Activated T-helper 2 cell treated with anti-CD3 and anti-CD28 coated beads, Interferon-gamma antibody, Interleukin-2, Interleukin-4, amounts not matched to agents 10 μg/mL and 5 μg/mL and 100 μg/mL, durations not matched to agents 14 hours and 24 hours and 36 hours (primary cell): ENCODE results near the gene SEC61A2. TPM values are rescaled to one million over a fixed set of nuclear protein-coding genes. Genes with fewer than 3 reads are reported as not detected.

ENCODE experiments used
- DNase-seq: peaks from one replicate; pipeline ENCODE4 v3.0.0; 2021; ENCODE audit warnings: low spot score
- H3K27ac Mint-ChIP-seq: one replicate; pipeline ENCODE4 v1.8.0; 2021; ENCODE audit warnings: mixed read lengths
- H3K27me3 Mint-ChIP-seq: one replicate; pipeline ENCODE4 v1.8.0; 2021; ENCODE audit warnings: low read depth, mixed read lengths
- H3K36me3 Mint-ChIP-seq: one replicate; pipeline ENCODE4 v1.8.0; 2021; ENCODE audit warnings: low read depth, mixed read lengths
- H3K4me1 Mint-ChIP-seq: one replicate; pipeline ENCODE4 v1.8.0; 2021; ENCODE audit warnings: low read depth, mixed read lengths
- H3K4me3 Mint-ChIP-seq: one replicate; pipeline ENCODE4 v1.8.0; 2021; ENCODE audit warnings: low read depth, mild to moderate bottlenecking, moderate library complexity, mixed read lengths
- H3K9me3 Mint-ChIP-seq: one replicate; pipeline ENCODE4 v1.8.0; 2021; ENCODE audit warnings: mixed read lengths
- intact Hi-C: fragments of 100-400 bp; cut with micrococcal nuclease; formaldehyde crosslinking; loops from one replicate; pipeline ENCODE4 v1.15.1; 2023
- total RNA-seq: library from RNA; stranded (reverse); gene quantifications from 2 replicates; pipeline ENCODE4 v1.2.3, GENCODE V29; 2022

The SEC61A2 gene
- total RNA-seq, 1 donor from 2014 or later, result 17.5 TPM

GRCh38 chr10:12212454-12212853, 83.0 kb downstream of the SEC61A2 start:
- H3K4me1 Mint-ChIP-seq, result peaks cover 14% of the 10 kb centered on the region
- no peak overlapping the region for H3K4me3 Mint-ChIP-seq
- no peak overlapping the region for H3K27ac Mint-ChIP-seq
- intact Hi-C loops, result no loop called here
- no peak for DNase-seq
- H3K36me3 Mint-ChIP-seq, result peaks cover 73% of the 10 kb centered on the region
- no peaks in the 10 kb centered on the region for H3K27me3 Mint-ChIP-seq
- no peaks in the 10 kb centered on the region for H3K9me3 Mint-ChIP-seq

GRCh38 chr10:12213621-12214020, 84.1 kb downstream of the SEC61A2 start:
- intact Hi-C loops, result no loop called here
- Mint-ChIP-seq H3K36me3 (peaks cover 65% of the 10 kb centered on the region), H3K9me3 (no peaks in the 10 kb centered on the region), H3K4me3 (no peak overlapping the region), H3K27me3 (no peaks in the 10 kb centered on the region), H3K27ac (no peak overlapping the region), H3K4me1 (peaks cover 13% of the 10 kb centered on the region)
- no peak for DNase-seq

- Mint-ChIP-seq H3K4me1 (peaks cover 11% of the 10 kb centered on the region), H3K27me3 (no peaks in the 10 kb centered on the region), H3K4me3 (no peak overlapping the region), H3K9me3 (no peaks in the 10 kb centered on the region), H3K27ac (peak overlapping the region; percentile 50), H3K36me3 (peaks cover 65% of the 10 kb centered on the region)
- intact Hi-C loops, result no loop called here
- DNase-seq, result no peak
Observed at GRCh38 chr10:12214093-12214492, 84.6 kb downstream of the SEC61A2 start.

GRCh38 chr10:12214763-12215218, 85.3 kb downstream of the SEC61A2 start:
- peaks cover 11% of the 10 kb centered on the region for H3K4me1 Mint-ChIP-seq
- H3K27me3 Mint-ChIP-seq, result no peaks in the 10 kb centered on the region
- peaks cover 66% of the 10 kb centered on the region for H3K36me3 Mint-ChIP-seq
- H3K4me3 Mint-ChIP-seq, result peak overlapping the region; percentile 23
- peak overlapping the region; percentile 77 for H3K27ac Mint-ChIP-seq
- intact Hi-C loops, result no loop called here
- H3K9me3 Mint-ChIP-seq, result no peaks in the 10 kb centered on the region
- no peak for DNase-seq

Other genes with a start within 250 kb of the SEC61A2 start
- 41.0 and 41.4 TPM in 2 replicates for gene UPF2, start 86.9 kb upstream of the SEC61A2 start, total RNA-seq
- gene DHTKD1, start 60.7 kb upstream of the SEC61A2 start, total RNA-seq, result 20.6 and 21.1 TPM in 2 replicates
- gene NUDT5, start 66.2 kb downstream of the SEC61A2 start, total RNA-seq, result 109 and 112 TPM in 2 replicates
- 153 and 156 TPM in 2 replicates for gene CDC123, start 66.5 kb downstream of the SEC61A2 start, total RNA-seq
- gene CAMK1D, start 219.9 kb downstream of the SEC61A2 start, total RNA-seq, result 5.7 and 6.1 TPM in 2 replicates